ENCODE results near the gene ARHGEF28. TPM values are rescaled to one million over a fixed set of nuclear protein-coding genes. Genes with fewer than 3 reads are reported as not detected.

The ARHGEF28 gene
- total and polyA plus RNA-seq, 2 of the 13 experiments (the other 11 are each of a cell fraction or from before 2014, with no cell fraction given): 17.4 to 34.1 TPM

- TF ChIP-seq ZNF121 (CRISPR knock-in tag; IDR thresholded peaks at IDR 0.05) (no peak), ZNF513 (CRISPR knock-in tag; conservative IDR thresholded peaks at IDR 0.05) (no peak), CENPT (CRISPR knock-in tag; IDR thresholded peaks at IDR 0.05; ENCODE audit: low read depth) (no peak), ZNF431 (CRISPR knock-in tag; IDR thresholded peaks at IDR 0.05; ENCODE audit: borderline replicate concordance, low read depth) (no peak), XRCC5 (optimal IDR thresholded peaks at IDR 0.05; ENCODE audit: low read length) (no peak), PBX3 (CRISPR knock-in tag; IDR thresholded peaks at IDR 0.05; ENCODE audit: borderline replicate concordance) (no peak), HNRNPK (IDR thresholded peaks at IDR 0.05; ENCODE audit: low read depth, low read length, poor library complexity, severe bottlenecking) (no peak), MYNN (CRISPR knock-in tag; IDR thresholded peaks at IDR 0.05; ENCODE audit: low read depth) (no peak)
Observed at GRCh38 chr5:73950912-73951430, 325.0 kb downstream of the ARHGEF28 start (continued).

- H3K36me3 ChIP-seq (replicated peaks in 1 of 2; ENCODE audit: control insufficient read depth in 1 of 2, insufficient read depth in 2 of 2, low read length in 2 of 2): no peaks in the 10 kb centered on the region
- no peaks in the 10 kb centered on the region for H3K27me3 ChIP-seq (ENCODE audit: control insufficient read depth in 1 of 2, insufficient read depth in 2 of 2, low read length in 2 of 2)
- BruUV-seq (replicated peaks): no TSS peak
- H3K4me1 ChIP-seq (ENCODE audit: insufficient read depth, low read length): peaks cover 13% of the 10 kb centered on the region
- H3K27ac ChIP-seq (ENCODE audit: extremely low read length, insufficient read depth, low read length): no peak overlapping the region
- WGBS (ENCODE audit: low lambda C conversion rate): 48% methylated on average over 3 of the region's 3 CpGs
- DNase-seq (ENCODE audit: low spot score) (no peak), ATAC-seq (peak; percentile 49), FAIRE-seq (no peak)
- no peaks in the 10 kb centered on the region for H4K20me1 ChIP-seq (ENCODE audit: insufficient read depth, low read length)
- H3K4me3 ChIP-seq (replicated peaks in 1 of 3; ENCODE audit: insufficient read depth in 1 of 3, low read depth in 2 of 3, low read length in 3 of 3): no peak overlapping the region
- no peaks in the 10 kb centered on the region for H3K9me3 ChIP-seq (ENCODE audit: low read length)
- CTCF ChIA-PET (ENCODE audit: low intra/inter-chr PET ratio, low total read pairs): no interaction called here
- POLR2A ChIA-PET: interaction anchor here (1.2 kb wide), 1 partner anchor 688 kb away, joined by 3 read pairs; the partner anchor contains the start of gene ENC1
- no peak overlapping the region for H3K9ac ChIP-seq (ENCODE audit: insufficient read depth, low read depth, low read length)
- no peak overlapping the region for H2AFZ ChIP-seq (ENCODE audit: low read length)
- H3K4me2 ChIP-seq (ENCODE audit: low read depth, low read length): no peak overlapping the region
- in situ Hi-C loops (cut with HindIII; ENCODE audit: extremely low pct_ligation_motif_present, low pct_unique_long_range_greater_than_20kb) (no loop called here), intact Hi-C loops (cut with micrococcal nuclease; ENCODE audit: unreplicated experiment) (no loop called here)
- TF ChIP-seq KDM2A (CRISPR knock-in tag; IDR thresholded peaks at IDR 0.05; ENCODE audit: borderline replicate concordance, low read depth) (no peak), SNRNP70 (IDR thresholded peaks at IDR 0.05; ENCODE audit: low read depth, low read length) (no peak), ZNF382 (CRISPR knock-in tag; IDR thresholded peaks at IDR 0.05; ENCODE audit: borderline replicate concordance) (no peak), KDM1A (CRISPR knock-in tag; IDR thresholded peaks at IDR 0.05) (no peak), RFX1 (IDR thresholded peaks at IDR 0.05) (no peak), ZNF329 (CRISPR knock-in tag; IDR thresholded peaks at IDR 0.05; ENCODE audit: low read depth) (no peak), ZNF768 (CRISPR knock-in tag; IDR thresholded peaks at IDR 0.05) (no peak), ZBTB34 (CRISPR knock-in tag; IDR thresholded peaks at IDR 0.05) (no peak), ZKSCAN1 (IDR thresholded peaks at IDR 0.05; ENCODE audit: low read length) (no peak)
- no peaks in the 10 kb centered on the region for H3K79me2 ChIP-seq (ENCODE audit: insufficient read depth, low read length)
Observed at GRCh38 chr5:73952872-73953271, 326.9 kb downstream of the ARHGEF28 start.
